ENCODE data around the gene VPS50.

VPS50 gene

GRCh38 chr7:93279541-93279940 is 47.4 kb downstream of the VPS50 start:
- Histone ChIP-seq H3K36me3 (ENCODE audit: low read depth) (peaks cover 9% of the 10 kb centered on the region; the same call in 1 of the 2 replicates), H3K27me3 (ENCODE audit: insufficient read depth, poor library complexity, severe bottlenecking) (no peaks in the 10 kb centered on the region), H3K27ac (ENCODE audit: poor library complexity, severe bottlenecking) (no peak overlapping the region), H3K4me3 (ENCODE audit: severe bottlenecking) (no peak overlapping the region), H3K9me3 (ENCODE audit: severe bottlenecking) (no peaks in the 10 kb centered on the region), H3K4me1 (ENCODE audit: insufficient read depth, poor library complexity, severe bottlenecking) (no peaks in the 10 kb centered on the region)
- DNase-seq (ENCODE audit: low spot score), result no peak
- TF ChIP-seq CTCF (IDR thresholded peaks at IDR 0.05; ENCODE audit: poor library complexity, severe bottlenecking), result no peak
- ATAC-seq (ENCODE audit: low read depth), result no peak

DNA sequence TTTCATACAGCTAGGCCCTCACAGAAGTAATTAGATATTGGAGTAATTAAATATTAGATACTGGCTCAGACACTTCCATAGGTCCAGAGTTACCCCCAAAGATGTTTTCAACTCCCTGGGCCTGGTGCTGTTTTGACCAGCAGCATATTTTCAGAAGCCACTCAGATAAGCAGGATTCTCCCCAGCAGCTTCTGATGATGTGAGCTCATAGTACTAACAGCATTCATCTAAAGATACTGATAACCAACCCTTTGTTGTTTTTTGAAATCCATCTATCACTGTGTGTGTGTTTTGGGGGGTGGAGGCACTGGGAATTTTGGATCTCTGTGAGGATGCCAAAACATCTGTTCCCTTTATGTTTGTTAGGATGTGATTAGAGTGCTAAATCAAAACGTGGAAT is 52.7 kb downstream of the VPS50 start:
- no peak overlapping the region for H3K4me3 ChIP-seq (ENCODE audit: severe bottlenecking)
- H3K27ac ChIP-seq (ENCODE audit: poor library complexity, severe bottlenecking), result no peak overlapping the region
- H3K9me3 ChIP-seq (ENCODE audit: severe bottlenecking), result no peaks in the 10 kb centered on the region
- no peaks in the 10 kb centered on the region for H3K36me3 ChIP-seq (ENCODE audit: low read depth)
- TF ChIP-seq CTCF (IDR thresholded peaks at IDR 0.05; ENCODE audit: poor library complexity, severe bottlenecking), result no peak
- DNase-seq (ENCODE audit: low spot score) (no peak), ATAC-seq (ENCODE audit: low read depth) (no peak)
- H3K4me1 ChIP-seq (ENCODE audit: insufficient read depth, poor library complexity, severe bottlenecking), result no peaks in the 10 kb centered on the region
- H3K27me3 ChIP-seq (ENCODE audit: insufficient read depth, poor library complexity, severe bottlenecking), result no peaks in the 10 kb centered on the region

DNA sequence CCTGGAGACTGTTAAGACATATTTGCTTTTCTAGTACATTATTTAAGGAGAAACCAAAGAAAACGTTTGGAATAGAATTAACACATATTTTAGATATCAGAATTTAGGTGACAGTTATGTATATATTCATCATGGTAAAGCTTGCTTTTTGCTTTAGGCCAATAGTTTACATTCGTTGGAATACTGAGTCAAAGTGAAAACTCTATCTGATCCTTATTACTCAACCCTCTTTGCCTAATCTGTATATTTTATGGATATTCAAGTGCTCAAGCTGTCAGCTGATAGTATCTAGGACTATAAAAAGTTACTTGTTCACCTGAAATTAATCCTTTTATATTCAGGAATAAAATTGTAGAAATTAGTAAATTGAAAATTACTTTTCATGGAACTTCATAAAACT is 61.1 kb downstream of the VPS50 start:
- H3K27ac ChIP-seq (ENCODE audit: poor library complexity, severe bottlenecking), result no peak overlapping the region
- H3K36me3 ChIP-seq (ENCODE audit: low read depth), result peaks cover 15% of the 10 kb centered on the region
- H3K4me1 ChIP-seq (ENCODE audit: insufficient read depth, poor library complexity, severe bottlenecking), result no peaks in the 10 kb centered on the region
- no peak for DNase-seq (ENCODE audit: low spot score)
- no peak overlapping the region for H3K4me3 ChIP-seq (ENCODE audit: severe bottlenecking)
- ATAC-seq (ENCODE audit: low read depth), result no peak
- no peak for TF ChIP-seq CTCF (IDR thresholded peaks at IDR 0.05; ENCODE audit: poor library complexity, severe bottlenecking)
- no peaks in the 10 kb centered on the region for H3K9me3 ChIP-seq (ENCODE audit: severe bottlenecking)
- H3K27me3 ChIP-seq (ENCODE audit: insufficient read depth, poor library complexity, severe bottlenecking), result no peaks in the 10 kb centered on the region

DNA sequence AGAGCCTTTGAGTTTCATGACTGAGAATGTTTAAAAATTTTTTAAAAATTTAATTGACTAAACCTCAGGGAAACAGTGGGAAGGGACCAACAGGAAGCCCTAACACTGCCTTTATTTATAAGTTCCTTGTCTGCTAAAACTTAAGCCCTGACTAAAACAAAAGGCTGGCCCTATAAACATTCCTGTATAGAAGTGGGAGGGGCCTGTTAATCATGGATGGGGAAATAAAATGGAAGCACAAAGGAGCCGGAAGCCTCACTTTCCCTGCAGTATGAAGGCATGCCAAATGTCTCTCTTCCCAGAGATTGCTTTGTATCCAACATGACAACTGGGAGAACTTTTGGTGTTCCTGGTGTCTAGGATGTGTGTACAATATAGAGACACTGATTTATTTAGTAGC is 66.0 kb downstream of the VPS50 start:
- no peak for TF ChIP-seq CTCF (IDR thresholded peaks at IDR 0.05; ENCODE audit: poor library complexity, severe bottlenecking)
- no peak overlapping the region for H3K4me3 ChIP-seq (ENCODE audit: severe bottlenecking)
- H3K27me3 ChIP-seq (ENCODE audit: insufficient read depth, poor library complexity, severe bottlenecking), result no peaks in the 10 kb centered on the region
- no peaks in the 10 kb centered on the region for H3K9me3 ChIP-seq (ENCODE audit: severe bottlenecking)
- DNase-seq (ENCODE audit: low spot score), result no peak
- H3K36me3 ChIP-seq (ENCODE audit: low read depth), result peaks cover 29% of the 10 kb centered on the region
- no peaks in the 10 kb centered on the region for H3K4me1 ChIP-seq (ENCODE audit: insufficient read depth, poor library complexity, severe bottlenecking)
- no peak for ATAC-seq (ENCODE audit: low read depth)
- no peak overlapping the region for H3K27ac ChIP-seq (ENCODE audit: poor library complexity, severe bottlenecking)

DNA sequence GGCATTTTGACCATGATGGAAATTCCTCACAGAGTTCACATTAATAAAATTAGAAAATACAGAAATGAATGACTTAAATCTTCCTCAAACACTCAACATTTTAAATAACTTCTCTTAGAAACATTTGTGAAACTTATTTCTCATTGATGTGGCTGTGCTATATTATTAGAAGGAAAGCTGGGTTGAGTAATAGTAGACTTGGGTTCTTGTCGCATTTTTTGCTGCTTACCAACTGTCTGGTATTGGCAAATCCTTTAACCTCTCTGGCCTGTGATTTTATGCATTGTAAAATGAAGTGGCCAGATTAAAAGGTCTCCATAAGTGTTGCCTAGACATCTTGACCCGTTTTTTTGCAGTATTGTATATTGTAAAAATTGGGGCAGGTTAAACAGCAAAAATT is 66.5 kb downstream of the VPS50 start:
- Histone ChIP-seq H3K4me3 (ENCODE audit: severe bottlenecking) (no peak overlapping the region), H3K36me3 (ENCODE audit: low read depth) (peaks cover 31% of the 10 kb centered on the region), H3K27ac (ENCODE audit: poor library complexity, severe bottlenecking) (no peak overlapping the region), H3K4me1 (ENCODE audit: insufficient read depth, poor library complexity, severe bottlenecking) (no peaks in the 10 kb centered on the region), H3K9me3 (ENCODE audit: severe bottlenecking) (no peaks in the 10 kb centered on the region), H3K27me3 (ENCODE audit: insufficient read depth, poor library complexity, severe bottlenecking) (no peaks in the 10 kb centered on the region)
- no peak for DNase-seq (ENCODE audit: low spot score)
- TF ChIP-seq CTCF (IDR thresholded peaks at IDR 0.05; ENCODE audit: poor library complexity, severe bottlenecking), result no peak
- no peak for ATAC-seq (ENCODE audit: low read depth)

Data from RWPE2 (cell line).